GM13976 (cell line): ENCODE data around the gene NGDN.

Experiments used
- DNase-seq: peaks from one replicate; pipeline ENCODE4 v3.0.0; 2012; ENCODE audit warnings: low spot score
- in situ Hi-C: fragments of 300-500 bp; cut with MboI; formaldehyde crosslinking; loops from one replicate; pipeline ENCODE4 v1.12.0; 2022; ENCODE audit warnings: low sequenced_read_pairs, mixed read lengths, inconsistent platforms; ENCODE audit not compliant: unreplicated experiment
- TF ChIP-seq, protein P1 (sequence below): IDR thresholded peaks from 2 replicates; pipeline ENCODE4 v1.5.1; 2012; ENCODE audit warnings: borderline replicate concordance, mild to moderate bottlenecking; ENCODE audit not compliant: insufficient read depth; ENCODE audit errors: extremely low read depth, missing control alignments, control extremely low read depth

The NGDN gene

DNA sequence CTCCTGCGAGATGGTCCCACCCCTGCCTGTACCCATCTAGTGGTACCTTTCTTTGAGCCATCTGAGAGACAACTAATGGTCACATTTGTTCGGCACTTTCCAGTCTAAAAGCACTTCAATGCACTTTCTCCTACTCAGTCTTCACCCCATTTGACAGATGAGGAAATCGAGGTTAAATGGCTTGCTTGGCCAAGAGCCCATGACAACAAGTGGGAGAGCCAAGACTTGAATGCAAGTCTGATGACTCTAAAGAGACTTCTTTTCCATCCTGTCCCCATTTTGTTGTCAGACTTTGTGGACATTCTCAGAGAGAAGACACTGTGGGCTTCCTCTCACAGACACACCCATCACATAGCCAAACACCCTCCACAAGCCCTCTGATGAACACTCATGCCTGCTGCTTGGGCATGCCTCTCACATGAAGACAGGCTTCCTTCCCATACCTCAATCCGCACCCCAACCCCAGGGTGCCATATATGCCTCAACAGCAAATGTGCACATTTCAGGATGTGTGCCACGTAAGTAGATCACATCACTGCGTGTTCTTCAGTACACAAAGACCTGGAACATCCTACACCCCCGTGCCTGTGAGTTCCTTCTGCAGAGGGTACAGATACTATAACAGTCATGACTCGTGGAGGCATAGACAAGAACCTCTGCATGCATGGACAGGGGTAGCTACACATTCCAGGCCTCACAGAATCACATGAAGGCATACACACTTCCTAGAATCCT lies 34.8 kb upstream of the NGDN start:
- no peak for DNase-seq
- in situ Hi-C loops = no loop called here
- TF ChIP-seq, protein P1, sequence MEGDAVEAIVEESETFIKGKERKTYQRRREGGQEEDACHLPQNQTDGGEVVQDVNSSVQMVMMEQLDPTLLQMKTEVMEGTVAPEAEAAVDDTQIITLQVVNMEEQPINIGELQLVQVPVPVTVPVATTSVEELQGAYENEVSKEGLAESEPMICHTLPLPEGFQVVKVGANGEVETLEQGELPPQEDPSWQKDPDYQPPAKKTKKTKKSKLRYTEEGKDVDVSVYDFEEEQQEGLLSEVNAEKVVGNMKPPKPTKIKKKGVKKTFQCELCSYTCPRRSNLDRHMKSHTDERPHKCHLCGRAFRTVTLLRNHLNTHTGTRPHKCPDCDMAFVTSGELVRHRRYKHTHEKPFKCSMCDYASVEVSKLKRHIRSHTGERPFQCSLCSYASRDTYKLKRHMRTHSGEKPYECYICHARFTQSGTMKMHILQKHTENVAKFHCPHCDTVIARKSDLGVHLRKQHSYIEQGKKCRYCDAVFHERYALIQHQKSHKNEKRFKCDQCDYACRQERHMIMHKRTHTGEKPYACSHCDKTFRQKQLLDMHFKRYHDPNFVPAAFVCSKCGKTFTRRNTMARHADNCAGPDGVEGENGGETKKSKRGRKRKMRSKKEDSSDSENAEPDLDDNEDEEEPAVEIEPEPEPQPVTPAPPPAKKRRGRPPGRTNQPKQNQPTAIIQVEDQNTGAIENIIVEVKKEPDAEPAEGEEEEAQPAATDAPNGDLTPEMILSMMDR = no peak

DNA sequence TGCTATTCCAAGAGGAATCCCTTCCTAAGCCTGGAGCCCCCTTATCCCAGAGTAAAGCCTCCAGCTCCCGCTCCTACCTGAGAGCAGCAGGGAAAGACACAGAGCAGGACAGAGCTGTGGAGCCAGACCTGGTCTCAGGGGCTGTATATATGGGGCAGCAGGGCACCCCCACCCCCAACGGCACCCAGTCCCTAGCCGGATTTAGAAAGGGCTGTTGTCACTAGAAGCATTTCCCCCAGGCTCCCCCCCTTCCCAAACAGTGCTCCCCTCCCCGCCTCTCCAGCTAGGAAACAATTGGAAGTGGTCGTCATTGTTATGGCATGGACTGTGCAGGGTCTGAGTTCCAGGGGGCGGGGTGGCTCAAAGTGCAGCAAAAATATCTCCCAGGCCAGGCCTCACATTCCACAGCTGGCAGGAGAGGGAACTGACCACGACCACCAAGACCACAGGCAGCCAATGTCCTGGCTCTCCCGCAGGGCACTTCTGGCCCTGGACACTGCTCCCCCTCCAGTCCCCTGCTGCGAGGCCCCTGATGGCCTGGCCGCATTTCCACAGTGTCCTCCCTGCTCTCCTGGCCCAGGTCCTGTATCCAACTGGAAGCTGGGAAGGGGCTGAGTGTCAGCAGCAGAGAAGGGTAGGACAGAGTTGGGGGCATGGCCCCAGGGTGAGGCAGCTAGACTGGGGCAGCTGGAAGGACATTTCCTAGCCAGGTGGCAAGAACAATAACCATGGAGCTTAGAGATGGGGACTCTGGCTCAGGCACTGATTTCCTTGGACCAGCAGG lies 33.8 kb upstream of the NGDN start, which contains the start of gene MYH7:
TSS of gene MYH7 (minus strand) at position 118 of the 784 bp plus-strand sequence. CDS start 1,928 bp downstream, outside the sequence.
- in situ Hi-C loops = no loop called here
- no peak for DNase-seq
- TF ChIP-seq, protein P1 = no peak

DNA sequence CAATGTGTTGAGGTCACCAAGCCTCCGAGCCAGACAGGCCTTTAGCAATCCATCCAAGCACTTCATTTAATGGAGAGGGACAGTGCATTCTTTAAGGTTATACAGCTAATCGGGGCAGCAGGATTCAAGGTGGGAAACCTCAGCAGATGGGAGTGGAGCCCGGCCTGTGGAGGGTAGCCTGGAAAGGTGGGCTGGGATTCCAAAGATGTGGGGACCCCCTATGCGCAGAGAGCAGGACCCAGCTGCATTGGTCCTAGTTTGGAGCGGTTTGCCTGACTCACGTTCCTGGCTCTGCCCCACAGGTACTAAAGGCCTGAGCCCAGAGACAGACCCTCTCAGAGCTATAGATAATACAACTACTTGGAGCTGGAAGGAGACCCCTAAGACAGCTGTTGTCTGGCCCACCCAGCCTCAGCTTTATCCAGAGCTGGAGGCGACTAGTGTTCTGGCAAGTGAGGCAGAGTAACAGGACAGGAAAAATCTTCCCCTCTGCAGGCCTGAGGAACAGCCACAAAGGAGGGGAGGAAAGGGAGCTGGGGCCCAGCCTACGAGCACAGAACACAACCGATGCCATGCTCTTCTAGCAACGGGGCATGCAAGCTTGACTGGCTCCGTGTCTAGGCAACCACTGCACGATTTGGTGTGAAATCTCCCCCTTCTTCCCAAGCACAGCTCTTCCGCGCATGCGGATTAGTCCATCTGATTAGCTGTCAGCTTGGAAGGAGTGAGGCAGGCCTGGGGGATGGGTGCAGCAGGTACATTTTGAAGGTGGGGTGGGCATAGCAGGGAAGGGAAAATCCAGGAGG lies 33.0 kb upstream of the NGDN start:
- TF ChIP-seq, protein P1 = no peak
- DNase-seq = no peak

DNA sequence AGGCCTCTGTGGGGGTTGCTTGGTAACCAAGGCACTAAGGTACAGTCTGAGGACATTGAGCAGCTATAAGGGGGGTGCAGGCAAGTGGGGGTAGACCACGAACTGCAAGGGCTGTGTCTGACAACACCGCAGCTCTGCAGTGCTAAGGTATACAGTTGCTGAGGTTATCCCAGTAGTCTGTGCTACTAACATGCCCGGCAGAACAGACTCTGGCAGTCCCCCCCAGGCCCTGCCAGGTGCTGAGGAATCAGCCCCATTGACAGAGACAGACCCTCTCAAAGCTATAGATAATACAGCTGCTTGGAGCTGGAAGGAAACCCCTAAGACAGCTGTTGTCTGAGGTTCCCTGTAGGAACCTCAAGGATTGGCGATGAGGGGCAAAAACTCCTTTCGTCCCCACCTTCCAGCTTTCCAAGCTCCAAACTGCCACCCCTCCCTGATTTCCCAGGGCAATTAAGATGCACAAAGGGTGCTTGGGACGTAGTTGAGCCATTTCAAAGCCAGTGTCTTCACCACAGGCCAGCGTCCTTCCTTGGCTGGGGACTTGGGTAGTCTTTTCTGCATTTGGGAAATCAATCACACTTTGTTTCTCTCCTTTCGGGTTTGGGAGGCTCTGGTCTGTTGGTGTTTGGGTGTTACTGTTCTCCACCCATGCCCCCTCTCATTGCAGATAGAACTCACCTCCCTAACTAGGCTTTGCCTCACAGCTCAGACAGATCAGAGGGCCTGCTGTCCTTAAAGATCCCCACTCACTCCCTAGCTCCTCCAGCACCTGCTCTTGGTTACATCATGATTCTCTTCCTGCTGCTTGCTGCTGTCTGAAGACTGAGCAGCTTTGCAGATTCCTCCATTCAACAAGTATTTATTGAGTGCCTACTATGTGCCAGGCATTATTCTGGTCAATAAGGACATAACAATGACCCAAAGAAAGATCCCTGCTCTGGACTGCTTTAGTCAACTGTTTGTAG lies 32.1 kb upstream of the NGDN start:
- TF ChIP-seq, protein P1 = no peak
- in situ Hi-C loops = no loop called here
- DNase-seq = no peak

More for the DNA sequence above, 33.0 kb upstream of the NGDN start:
- in situ Hi-C loops = no loop called here

DNA sequence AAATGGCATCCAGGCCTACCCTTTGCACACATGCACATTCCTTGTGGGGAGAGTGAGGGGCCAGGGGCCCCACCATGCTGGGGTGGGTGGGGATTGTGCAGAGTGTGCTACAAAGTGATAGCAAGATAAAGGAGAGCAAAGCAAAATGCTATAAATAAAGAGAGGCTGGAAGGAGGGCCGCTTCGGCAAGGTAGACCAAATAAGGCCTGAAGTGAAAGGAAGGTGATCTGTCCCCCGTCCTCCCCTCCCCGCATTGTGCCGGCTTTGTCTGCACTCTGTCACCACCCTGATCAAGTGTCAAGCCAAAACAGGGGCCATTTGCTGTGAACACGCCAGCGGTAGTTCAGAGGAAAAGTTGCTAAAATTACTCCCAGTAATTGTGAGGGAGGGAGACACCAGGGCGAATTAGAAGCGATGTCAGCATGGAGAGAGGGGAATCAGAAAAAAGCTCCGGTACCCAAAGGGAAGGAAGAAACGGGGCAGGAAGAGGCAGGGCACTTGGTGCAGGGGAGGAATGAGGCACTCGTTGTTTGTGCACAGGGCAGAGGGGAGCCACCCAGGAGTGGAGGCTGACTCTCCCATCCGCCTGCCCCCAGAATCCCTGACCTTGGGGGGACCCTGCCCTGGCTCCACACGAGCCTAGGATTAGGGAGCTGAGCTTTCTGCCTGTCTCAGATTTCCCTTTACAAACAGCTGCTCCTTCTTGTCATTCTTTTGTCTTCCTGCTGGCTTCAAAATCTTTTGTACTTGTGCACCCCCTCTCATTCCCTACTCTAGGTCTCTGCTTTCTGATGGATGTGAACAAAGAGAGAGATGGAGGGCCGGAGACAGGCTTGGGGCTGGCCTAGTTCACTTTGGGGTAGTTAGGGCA lies 31.2 kb upstream of the NGDN start:
- DNase-seq = no peak
- TF ChIP-seq, protein P1 = no peak
- in situ Hi-C loops = no loop called here
